ENCODE data around the gene SYNGAP1.
"Not testable (repeated sequence)": the region's sequence is repeated elsewhere in the genome, so short reads cannot be mapped to it uniquely, and the experiment has no call there.

The SYNGAP1 gene

GRCh38 chr6:33419580-33420490, at the start of gene SYNGAP1:
Gene SYNGAP1 (plus strand): TSS chr6:33420065. CDS start chr6:33420265, 200 bp downstream.
- no peak for DNase-seq

GRCh38 chr6:33371901-33372300, 48.0 kb upstream of the SYNGAP1 start:
- not testable (repeated sequence) for DNase-seq

- DNase-seq = no peak
These were observed 47.2 kb upstream of the SYNGAP1 start for GRCh38 chr6:33372526-33373123.

- no peak for DNase-seq
These were observed 45.6 kb upstream of the SYNGAP1 start for GRCh38 chr6:33373960-33374910.

GRCh38 chr6:33375143-33375671, 44.7 kb upstream of the SYNGAP1 start:
- peak; percentile 16 for DNase-seq

GRCh38 chr6:33377171-33377570, 42.7 kb upstream of the SYNGAP1 start:
- DNase-seq = no peak

- DNase-seq = not testable (repeated sequence)
These were observed 40.7 kb upstream of the SYNGAP1 start for GRCh38 chr6:33379184-33379583.

- DNase-seq = no peak
These were observed 39.4 kb upstream of the SYNGAP1 start for GRCh38 chr6:33380272-33380981.

- no peak for DNase-seq
These were observed 36.3 kb upstream of the SYNGAP1 start for GRCh38 chr6:33383427-33384185.

GRCh38 chr6:33384581-33385020, 35.3 kb upstream of the SYNGAP1 start:
- DNase-seq = no peak

- DNase-seq = no peak
These were observed 29.7 kb upstream of the SYNGAP1 start for GRCh38 chr6:33390173-33390572.

GRCh38 chr6:33390767-33391277, 29.0 kb upstream of the SYNGAP1 start:
- DNase-seq = no peak

GRCh38 chr6:33391278-33391921, 28.5 kb upstream of the SYNGAP1 start, which contains the start of gene KIFC1:
Gene KIFC1 (plus strand): TSS chr6:33391823. CDS start chr6:33391986, 163 bp downstream.
- peak; percentile 99 for DNase-seq

GRCh38 chr6:33391922-33392594, 27.8 kb upstream of the SYNGAP1 start:
- DNase-seq = no peak

- DNase-seq = no peak
These were observed 27.3 kb upstream of the SYNGAP1 start for GRCh38 chr6:33392595-33392948.

- DNase-seq = no peak
These were observed 26.9 kb upstream of the SYNGAP1 start for GRCh38 chr6:33392979-33393378.

- DNase-seq = no peak
These were observed 22.3 kb upstream of the SYNGAP1 start for GRCh38 chr6:33397541-33397940.

- DNase-seq = not testable (repeated sequence)
These were observed 21.3 kb upstream of the SYNGAP1 start for GRCh38 chr6:33398601-33399000.

GRCh38 chr6:33399881-33400280, 20.0 kb upstream of the SYNGAP1 start:
- not testable (repeated sequence) for DNase-seq

GRCh38 chr6:33404884-33405283, 15.0 kb upstream of the SYNGAP1 start:
- no peak for DNase-seq

All from NCI-H446 treated with DMSO at 0.1 percent for 48 hours (cell line).